HCT116 (cell line): ENCODE results near the gene ACE. TPM values are rescaled to one million over a fixed set of nuclear protein-coding genes. Genes with fewer than 3 reads are reported as not detected.

Source experiments
- ATAC-seq: fragments of 200-7000 bp; cut with Tn5 transposase; 2 replicates; pipeline ENCODE4 v1.9.1; 2020; ENCODE audit warnings: mild to moderate bottlenecking, moderate library complexity
- BruUV-seq: library from RNA; stranded (reverse); fragments of 400-500 nt; replicated peaks from 2 replicates; lab custom pipeline; 2021; lab: Mats Ljungman, UMichigan
- CTCF ChIA-PET: fragments of 300-600 bp; sonication (Branson Sonifier 250); formaldehyde crosslinking; loops from one replicate; lab custom pipeline; 2021; ENCODE audit warnings: antibody characterized with exemption; lab: Charles Lee
- POLR2A ChIA-PET: fragments of 300-600, 350-600 bp; sonication (Branson Sonifier 250); formaldehyde crosslinking; loops from one replicate; lab custom pipeline; 2021; ENCODE audit warnings: antibody characterized with exemption; lab: Charles Lee
- RAD21 ChIA-PET, 2 experiments: fragments of 300-600 bp; sonication (Branson Sonifier 250); formaldehyde crosslinking; loops; one replicate each; lab custom pipeline; 2023; ENCODE audit warnings: low total read pairs in 2 of 2; ENCODE audit not compliant: uncharacterized antibody in 2 of 2, unreplicated experiment in 2 of 2, low non-redundant PET in 1 of 2; lab: Charles Lee
- DNase-seq: peaks from one replicate; pipeline ENCODE4 v3.0.0-alpha.2; 2010; ENCODE audit warnings: low read depth, low spot score
- H2AFZ ChIP-seq: fragments of 200-600 bp; shearing (Covaris generic), sonication (generic); 2 replicates; pipeline ENCODE4 v1.6.1; 2017; ENCODE audit warnings: low read depth, mixed run types, mixed read lengths, antibody characterized with exemption, low read length; ENCODE audit not compliant: poor library complexity, severe bottlenecking
- H3K27ac ChIP-seq: 2 replicates; pipeline ENCODE4 v1.5.1; 2012; ENCODE audit warnings: low read depth, low read length
- H3K27me3 ChIP-seq: fragments of 200-600 bp; sonication (generic); 2 replicates; pipeline ENCODE4 v1.6.1; 2016; ENCODE audit warnings: mixed run types, low read length, mixed read lengths; ENCODE audit not compliant: insufficient read depth
- H3K36me3 ChIP-seq, 2 experiments: fragments of 200-500 bp in 1 of 2; fragments of 200-600 bp in 1 of 2; sonication (Bioruptor generic) in 1 of 2; sonication (generic) in 1 of 2; 2 replicates each; pipeline versions ENCODE4 v1.5.1 to v1.6.1; 2014 to 2016; ENCODE audit warnings: low read length in 2 of 2, inconsistent platforms in 1 of 2, mixed read lengths in 1 of 2, mixed run types in 1 of 2; ENCODE audit not compliant: insufficient read depth in 2 of 2, control insufficient read depth in 1 of 2
- H3K4me1 ChIP-seq, 2 experiments: fragments of 200-600 bp in 1 of 2; sonication (generic) in 1 of 2; 2 replicates each; pipeline versions ENCODE4 v1.5.1 to v1.6.1; 2012 to 2017; ENCODE audit warnings: low read length in 2 of 2, inconsistent platforms in 1 of 2, mild to moderate bottlenecking in 1 of 2, mixed read lengths in 1 of 2, mixed run types in 1 of 2, moderate library complexity in 1 of 2; ENCODE audit not compliant: insufficient read depth in 2 of 2, control insufficient read depth in 1 of 2
- H3K4me2 ChIP-seq: fragments of 200-600 bp; sonication (generic); 2 replicates; pipeline ENCODE4 v1.6.1; 2017; ENCODE audit warnings: mixed run types, low read length, mixed read lengths
- H3K4me3 ChIP-seq, 2 experiments: fragments of 200-600 bp in 1 of 2; sonication (generic) in 1 of 2; replicated peaks in 1 of 2; 2 replicates each; pipeline ENCODE4 v1.5.1; 2011 to 2016; ENCODE audit warnings: low read length in 2 of 2, control low read depth in 1 of 2, low read depth in 1 of 2, mild to moderate bottlenecking in 1 of 2, mixed read lengths in 1 of 2, mixed run types in 1 of 2
- H3K79me2 ChIP-seq: fragments of 200-600 bp; sonication (generic); 2 replicates; pipeline ENCODE4 v1.6.1; 2017; ENCODE audit warnings: mild to moderate bottlenecking, mixed run types, low read length, moderate library complexity, mixed read lengths; ENCODE audit not compliant: insufficient read depth
- H3K9ac ChIP-seq: fragments of 200-600 bp; sonication (generic); 2 replicates; pipeline ENCODE4 v1.6.1; 2016; ENCODE audit warnings: low read length, mixed read lengths
- H3K9me2 ChIP-seq: fragments of 200-600 bp; sonication (generic), shearing (Covaris generic); 2 replicates; pipeline ENCODE4 v1.6.1; 2017; ENCODE audit warnings: mixed run types, mild to moderate bottlenecking, moderate library complexity; ENCODE audit not compliant: insufficient read depth
- H3K9me3 ChIP-seq, 2 experiments: fragments of 200-500 bp in 1 of 2; fragments of 200-600 bp in 1 of 2; sonication (Bioruptor generic) in 1 of 2; sonication (generic) in 1 of 2; 2 replicates each; pipeline ENCODE4 v1.6.1; 2014 to 2017; ENCODE audit warnings: low read length in 2 of 2, mixed read lengths in 2 of 2, inconsistent platforms in 1 of 2, low read depth in 1 of 2, mild to moderate bottlenecking in 1 of 2, mixed run types in 1 of 2, moderate library complexity in 1 of 2; ENCODE audit not compliant: control insufficient read depth in 1 of 2, insufficient read depth in 1 of 2
- H4K20me1 ChIP-seq: fragments of 200-600 bp; sonication (generic), shearing (Covaris generic); 2 replicates; pipeline ENCODE4 v1.6.1; 2017; ENCODE audit warnings: mixed run types, mild to moderate bottlenecking, moderate library complexity; ENCODE audit not compliant: insufficient read depth
- CBX3 ChIP-seq: IDR thresholded peaks from 2 replicates; pipeline ENCODE4 v1.6.1; 2012; ENCODE audit warnings: low read depth
- CTCF ChIP-seq, 3 experiments: fragments of 200-600 bp in 1 of 3; sonication (generic) in 1 of 3; IDR thresholded peaks in 2 of 3; conservative IDR thresholded peaks in 1 of 3; 2 replicates each; pipeline ENCODE4 v1.5.1; 2012 to 2017; ENCODE audit warnings: low read depth in 2 of 3, low read length in 2 of 3, antibody characterized with exemption in 1 of 3, borderline replicate concordance in 1 of 3, control low read depth in 1 of 3, mild to moderate bottlenecking in 1 of 3, mixed read lengths in 1 of 3, mixed run types in 1 of 3, moderate library complexity in 1 of 3; ENCODE audit not compliant: insufficient read depth in 1 of 3
- EGR1 ChIP-seq: IDR thresholded peaks from 2 replicates; pipeline ENCODE4 v1.6.1; 2012; ENCODE audit warnings: low read depth
- EZH2 ChIP-seq: fragments of 200-600 bp; sonication (generic); IDR thresholded peaks from 2 replicates; pipeline ENCODE4 v1.6.1; 2017; ENCODE audit warnings: antibody characterized with exemption, mixed run types
- EZH2phosphoT487 ChIP-seq: fragments of 200-600 bp; IDR thresholded peaks from 2 replicates; pipeline ENCODE4 v1.6.1; 2018; ENCODE audit warnings: antibody characterized with exemption, borderline replicate concordance
- FOSL1 ChIP-seq: IDR thresholded peaks from 2 replicates; pipeline ENCODE4 v1.6.1; 2012; ENCODE audit warnings: low read depth
- JUND ChIP-seq: IDR thresholded peaks from 2 replicates; pipeline ENCODE4 v1.6.1; 2012
- MAX ChIP-seq: IDR thresholded peaks from 2 replicates; pipeline ENCODE4 v1.6.1; 2012
- POLR2A ChIP-seq: IDR thresholded peaks from 2 replicates; pipeline ENCODE4 v1.7.0; 2011; ENCODE audit warnings: borderline replicate concordance; ENCODE audit not compliant: insufficient read depth, insufficient read length; ENCODE audit errors: extremely low read depth
- RAD21 ChIP-seq: IDR thresholded peaks from 2 replicates; pipeline ENCODE4 v1.6.1; 2012; ENCODE audit warnings: low read depth, mild to moderate bottlenecking
- SIN3A ChIP-seq: IDR thresholded peaks from 2 replicates; pipeline ENCODE4 v1.6.1; 2012; ENCODE audit warnings: low read depth
- SP1 ChIP-seq: IDR thresholded peaks from 2 replicates; pipeline ENCODE4 v1.6.1; 2012; ENCODE audit warnings: low read depth
- SRF ChIP-seq: IDR thresholded peaks from 2 replicates; pipeline ENCODE4 v1.6.1; 2012; ENCODE audit warnings: low read depth
- TCF7L2 ChIP-seq: IDR thresholded peaks from 2 replicates; pipeline ENCODE4 v1.7.0; 2011; ENCODE audit warnings: borderline replicate concordance, inconsistent platforms; ENCODE audit not compliant: insufficient read depth, insufficient read length; ENCODE audit errors: extremely low read depth
- YY1 ChIP-seq: IDR thresholded peaks from 2 replicates; pipeline ENCODE4 v1.6.1; 2011; ENCODE audit warnings: low read length, low read depth, moderate library complexity, mild to moderate bottlenecking; ENCODE audit not compliant: insufficient replicate concordance; ENCODE audit errors: extremely low read depth
- ZBTB33 ChIP-seq: IDR thresholded peaks from 2 replicates; pipeline ENCODE4 v1.6.1; 2011; ENCODE audit warnings: mild to moderate bottlenecking, low read length, moderate library complexity; ENCODE audit not compliant: insufficient replicate concordance; ENCODE audit errors: extremely low read depth
- ZFX ChIP-seq: fragments of 450-650 bp; IDR thresholded peaks from 2 replicates; pipeline ENCODE4 v1.6.1; 2017
- ZNF274 ChIP-seq: fragments of 200-500 bp; sonication (Bioruptor generic); IDR thresholded peaks from 2 replicates; pipeline ENCODE4 v1.6.1; 2014; ENCODE audit warnings: mild to moderate bottlenecking, low read depth, low read length, inconsistent platforms
- intact Hi-C: fragments of 100-400 bp; cut with micrococcal nuclease; formaldehyde crosslinking; loops from 2 replicates; pipeline ENCODE4 v1.10.0; 2022
- total RNA-seq: library from RNA; stranded (reverse); gene quantifications from one replicate; pipeline ENCODE4 v1.2.1, GENCODE V29; 2021; ENCODE audit not compliant: unreplicated experiment
- TF ChIP-seq, protein P1 (sequence below): IDR thresholded peaks from 2 replicates; pipeline ENCODE4 v1.6.1; 2012

Gene ACE
- total RNA-seq, 1 experiment from 2014 or later: 7.7 TPM

DNA sequence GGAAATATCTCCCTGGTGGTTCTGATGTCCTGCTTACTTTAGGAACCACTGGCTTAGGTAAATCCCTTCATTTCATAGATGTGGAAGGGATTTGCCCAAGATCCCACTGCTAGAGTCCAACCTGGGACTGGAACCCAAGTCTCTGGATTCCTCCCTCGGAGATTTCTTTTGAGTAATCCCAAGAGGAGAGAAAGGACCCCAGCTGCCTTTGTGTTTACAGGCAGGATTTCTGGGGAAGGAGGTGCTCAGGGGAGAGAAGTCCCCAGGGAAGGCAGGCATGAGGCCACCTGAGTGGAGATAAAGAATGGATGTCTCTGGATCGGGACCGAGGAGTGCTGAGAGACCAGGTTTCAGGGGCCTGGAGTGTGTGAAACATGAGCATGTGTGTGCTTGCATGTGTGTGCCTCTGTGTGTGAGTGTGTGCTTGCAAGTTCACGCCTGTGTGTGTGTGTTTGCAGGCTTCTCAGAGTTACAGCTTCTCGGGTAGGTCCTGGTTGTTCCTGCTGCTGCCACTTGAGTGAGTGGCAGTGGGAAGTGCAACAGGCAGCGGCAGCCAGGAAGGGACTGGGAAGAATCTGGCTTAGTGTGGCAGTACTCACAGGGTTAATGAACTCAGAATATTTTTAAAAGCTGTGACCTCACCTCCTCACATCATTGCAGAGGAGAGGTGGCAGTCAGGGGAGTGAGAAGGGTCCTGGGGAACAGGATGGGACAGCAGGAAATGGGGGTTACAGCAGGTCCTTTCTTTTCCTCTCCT is 48.5 kb downstream of the ACE start:
- Histone ChIP-seq H3K4me3 (no peak overlapping the region), H3K9me2 (no peaks in the 10 kb centered on the region), H2AFZ (no peak overlapping the region), H4K20me1 (no peaks in the 10 kb centered on the region), H3K9me3 (no peaks in the 10 kb centered on the region), H3K79me2 (no peaks in the 10 kb centered on the region), H3K4me2 (no peak overlapping the region), H3K9ac (no peak overlapping the region), H3K36me3 (no peaks in the 10 kb centered on the region), H3K27ac (no peak overlapping the region), H3K4me1 (peaks cover 3 to 5% of the 10 kb centered on the region in 2 experiments; a peak in 3 of 4 replicates), H3K27me3 (peaks cover 30% of the 10 kb centered on the region)
- no TSS peak for BruUV-seq
- no peak for ATAC-seq
- CTCF ChIA-PET: no interaction called here
- POLR2A ChIA-PET: no interaction called here
- DNase-seq: no peak
- RAD21 ChIA-PET: no interaction called here
- intact Hi-C loops: no loop called here
- TF ChIP-seq SRF (no peak), SP1 (no peak), POLR2A (no peak), TCF7L2 (no peak), FOSL1 (no peak), ZFX (no peak), EGR1 (no peak), MAX (no peak), SIN3A (no peak), EZH2 (no peak), YY1 (no peak), ZBTB33 (no peak), EZH2phosphoT487 (no peak), CBX3 (no peak), ZNF274 (no peak), JUND (no peak), CTCF (IDR thresholded peaks at IDR 0.05 in 2 of 3, conservative IDR thresholded peaks at IDR 0.05 in 1 of 3; ENCODE audit: borderline replicate concordance in 1 of 3, insufficient read depth in 1 of 3, low read depth in 2 of 3, low read length in 2 of 3) (no peak), RAD21 (no peak)
- TF ChIP-seq, protein P1, sequence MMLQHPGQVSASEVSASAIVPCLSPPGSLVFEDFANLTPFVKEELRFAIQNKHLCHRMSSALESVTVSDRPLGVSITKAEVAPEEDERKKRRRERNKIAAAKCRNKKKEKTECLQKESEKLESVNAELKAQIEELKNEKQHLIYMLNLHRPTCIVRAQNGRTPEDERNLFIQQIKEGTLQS: no peak
